ENCODE results near the gene EXO1.
"Not testable (repeated sequence)": the region's sequence is repeated elsewhere in the genome, so short reads cannot be mapped to it uniquely, and the experiment has no call there.

The EXO1 gene

DNA sequence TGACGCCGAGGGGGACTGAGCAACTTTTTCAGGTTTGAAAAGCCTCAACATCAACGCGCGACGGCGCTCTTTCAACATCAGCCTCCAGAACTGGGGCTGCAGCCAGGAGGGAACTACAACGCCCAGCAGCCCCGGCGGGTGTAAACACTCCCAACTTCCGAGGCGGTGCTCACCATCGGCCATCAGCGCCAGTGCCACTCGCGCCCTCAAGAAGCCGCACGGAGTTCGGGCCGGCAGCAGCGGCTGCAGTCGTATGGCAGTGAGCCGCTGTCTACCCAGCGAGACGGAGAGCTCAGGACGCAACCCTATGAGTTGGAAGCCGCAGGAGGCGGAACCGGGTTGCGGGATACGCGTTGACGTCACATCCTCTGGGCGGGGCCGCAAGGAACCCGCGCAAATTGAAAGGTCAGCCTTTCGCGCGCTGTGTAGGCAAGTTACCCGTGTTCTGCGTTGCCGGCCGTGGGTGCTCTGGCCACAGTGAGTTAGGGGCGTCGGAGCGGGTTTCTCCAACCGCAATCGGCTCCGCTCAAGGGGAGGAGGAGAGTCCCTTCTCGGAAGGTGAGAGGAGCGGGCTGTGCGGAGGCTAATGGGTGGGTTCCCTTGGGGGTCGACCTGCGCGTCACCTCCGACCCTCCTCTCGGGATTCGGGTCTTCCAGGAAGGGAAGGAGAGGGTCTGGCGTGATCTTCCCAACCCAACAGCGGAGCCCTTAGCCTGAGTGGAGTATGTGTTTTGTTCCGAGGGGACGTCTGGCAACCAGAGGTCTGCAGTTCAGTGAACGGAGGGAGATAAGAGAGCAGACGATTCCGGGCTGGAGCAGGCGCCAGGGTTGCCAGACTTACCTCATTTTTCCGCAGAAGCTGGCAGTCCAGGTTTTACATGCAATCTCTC, at the start of gene EXO1:
TSS of gene EXO1 (plus strand) at position 409 of the 890 bp plus-strand sequence. CDS start 2,222 bp downstream, outside the sequence.
- DNase-seq: peak; percentile 79 to 84 (median 81)

GRCh38 chr1:241799416-241799815, 48.6 kb upstream of the EXO1 start:
- DNase-seq: no peak

GRCh38 chr1:241800640-241801039, 47.4 kb upstream of the EXO1 start:
- no peak for DNase-seq

DNA sequence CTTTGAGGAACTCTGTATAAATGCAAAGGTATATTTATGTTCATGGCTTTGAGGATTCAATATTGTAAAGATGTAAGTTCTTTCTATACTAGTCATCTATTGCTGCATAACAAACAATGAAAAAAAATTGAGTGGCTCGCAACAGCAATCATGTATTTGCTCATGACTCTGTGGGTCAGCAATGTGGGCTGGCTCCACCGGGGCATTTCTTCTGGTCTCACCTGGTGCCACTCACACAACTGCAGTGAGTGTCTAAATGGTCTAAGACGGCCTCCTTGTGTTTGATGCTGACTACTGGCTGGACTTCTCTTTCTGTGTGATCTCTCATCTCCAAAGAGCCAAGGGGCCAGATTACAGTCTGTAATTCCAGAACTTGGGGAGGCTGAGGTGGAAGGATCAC, 45.1 kb upstream of the EXO1 start:
- DNase-seq: no peak

- DNase-seq: not testable (repeated sequence)
These were observed 43.3 kb upstream of the EXO1 start for GRCh38 chr1:241804706-241805105.

DNA sequence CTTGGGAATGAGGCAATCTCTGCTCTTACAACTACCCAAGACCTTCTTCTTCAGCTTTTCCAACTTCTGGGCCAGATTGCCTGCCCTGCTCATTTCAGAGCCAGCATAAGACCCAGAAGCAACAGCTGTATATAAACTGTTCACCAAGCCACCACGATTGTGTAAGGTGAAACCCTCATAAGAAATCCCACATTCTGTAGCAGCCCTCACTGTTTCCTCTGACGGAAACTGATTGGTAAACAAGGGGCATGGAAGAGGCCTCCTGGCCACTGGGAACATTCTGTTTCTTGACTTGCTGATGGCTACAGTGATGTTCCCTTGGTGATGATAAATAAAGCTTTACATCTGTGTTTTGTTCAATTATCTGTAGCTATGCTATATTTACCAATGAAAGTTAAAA, 39.7 kb upstream of the EXO1 start:
- DNase-seq: no peak

- no peak for DNase-seq
These were observed 37.1 kb upstream of the EXO1 start for GRCh38 chr1:241810769-241811405.

DNA sequence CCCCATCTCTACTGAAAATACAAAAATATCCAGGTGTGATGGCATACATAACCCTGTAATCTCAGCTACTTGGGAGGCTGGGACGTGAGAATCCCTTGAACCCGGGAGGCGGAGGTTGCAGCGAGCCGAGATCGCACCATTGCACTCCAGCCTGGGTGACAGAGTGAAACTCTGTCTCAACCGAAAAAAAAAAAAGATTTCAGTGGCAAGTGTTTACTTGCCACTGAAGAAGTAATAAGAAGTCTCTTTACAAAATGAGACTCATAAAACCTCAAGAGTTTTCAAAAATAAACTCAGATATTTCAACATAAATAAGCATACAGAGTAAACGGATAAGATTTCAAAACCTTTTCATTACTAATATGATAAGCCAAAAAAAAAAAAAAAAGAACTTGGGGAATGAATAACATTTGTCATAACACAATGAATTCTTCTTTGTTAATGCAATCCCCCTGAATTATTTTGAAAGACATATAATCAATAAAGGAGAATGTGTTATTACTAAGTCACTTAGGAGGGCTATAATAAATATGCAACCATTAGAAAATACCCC, 34.2 kb upstream of the EXO1 start:
- DNase-seq: no peak

DNA sequence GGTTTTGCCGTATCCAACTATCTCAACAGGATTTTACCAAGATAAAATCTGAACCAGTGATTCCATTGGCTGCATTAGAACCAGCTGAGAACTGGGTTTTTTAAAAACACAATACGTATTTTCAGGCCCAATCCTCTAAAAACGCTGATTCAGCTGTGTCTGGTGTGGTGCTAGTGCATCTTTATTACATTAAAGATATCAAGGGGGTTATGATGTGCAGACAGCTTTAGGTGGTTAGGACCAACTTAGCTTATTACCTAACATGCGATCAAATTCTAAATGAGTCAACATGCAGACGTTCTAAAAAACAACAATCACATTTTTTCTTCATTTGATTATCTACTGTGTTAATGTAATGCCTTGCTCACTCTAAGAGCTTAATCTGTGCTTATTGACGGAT, 32.0 kb upstream of the EXO1 start:
- DNase-seq: no peak

GRCh38 chr1:241817331-241817792, 30.6 kb upstream of the EXO1 start:
- no peak for DNase-seq

- no peak for DNase-seq
These were observed 29.9 kb upstream of the EXO1 start for GRCh38 chr1:241817956-241818612.

DNA sequence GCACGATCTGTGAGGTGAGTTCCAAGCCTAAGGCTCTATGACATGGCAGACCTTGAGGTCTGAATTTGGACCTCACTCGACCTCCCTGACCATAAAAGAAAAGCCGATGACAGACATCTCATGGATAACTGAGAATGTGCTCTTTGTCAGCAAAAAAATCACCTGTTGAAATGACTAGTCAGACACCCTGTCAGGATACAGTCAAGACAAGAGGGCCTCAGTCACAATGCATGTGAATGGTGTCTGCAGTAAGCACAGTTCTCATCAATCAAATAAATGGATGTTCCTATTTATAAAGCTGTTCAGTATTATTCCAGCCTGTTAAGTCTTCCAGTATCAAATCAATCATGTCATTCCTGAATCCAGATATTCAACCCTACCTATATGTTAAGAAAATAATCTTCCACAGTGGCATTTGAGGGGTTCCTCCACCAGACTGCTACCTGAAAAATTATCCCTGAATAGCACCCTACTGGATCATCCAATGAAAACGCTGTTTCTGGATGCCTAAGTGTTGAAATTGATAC, 28.6 kb upstream of the EXO1 start:
- DNase-seq: no peak

- no peak for DNase-seq
These were observed 26.6 kb upstream of the EXO1 start for GRCh38 chr1:241821363-241821762.

DNA sequence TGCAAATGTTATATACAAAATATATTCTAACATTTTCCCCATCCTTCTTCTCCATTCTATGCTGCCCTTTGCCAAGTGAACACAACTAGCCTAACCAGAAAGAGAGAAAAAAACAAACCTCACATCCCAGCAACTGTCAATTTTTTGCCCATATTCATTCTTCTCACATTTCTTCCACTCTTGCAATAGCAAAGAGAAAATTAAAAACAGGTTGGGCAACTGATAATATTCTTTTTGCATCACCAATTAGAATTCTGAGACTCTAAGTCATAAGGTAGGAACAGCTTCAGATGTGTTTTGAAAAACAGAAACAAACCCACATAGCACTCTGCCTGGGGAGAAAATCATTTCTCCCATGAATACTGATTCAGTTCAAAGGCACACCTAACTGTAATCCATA, 25.2 kb upstream of the EXO1 start:
- no peak for DNase-seq

DNA sequence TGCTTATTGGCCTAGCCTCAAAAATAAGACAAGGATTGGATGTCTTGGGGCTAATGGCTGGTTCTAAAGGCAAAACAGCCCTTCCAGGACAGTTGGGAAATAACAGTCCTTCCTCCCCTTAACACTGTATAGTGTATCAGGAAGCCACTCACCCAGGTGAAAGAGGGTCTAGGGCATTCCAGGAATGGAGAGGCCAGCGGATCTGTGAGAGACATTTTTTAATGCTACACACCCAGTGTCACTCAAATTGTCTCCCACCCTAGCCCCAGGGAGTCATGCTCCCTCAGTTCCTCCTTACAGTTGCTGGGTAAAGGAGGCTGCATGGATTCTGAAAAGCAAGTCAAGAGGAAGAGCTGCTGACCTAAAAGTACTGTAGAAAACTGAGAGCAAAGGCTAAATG, 24.1 kb upstream of the EXO1 start:
- DNase-seq: no peak

DNA sequence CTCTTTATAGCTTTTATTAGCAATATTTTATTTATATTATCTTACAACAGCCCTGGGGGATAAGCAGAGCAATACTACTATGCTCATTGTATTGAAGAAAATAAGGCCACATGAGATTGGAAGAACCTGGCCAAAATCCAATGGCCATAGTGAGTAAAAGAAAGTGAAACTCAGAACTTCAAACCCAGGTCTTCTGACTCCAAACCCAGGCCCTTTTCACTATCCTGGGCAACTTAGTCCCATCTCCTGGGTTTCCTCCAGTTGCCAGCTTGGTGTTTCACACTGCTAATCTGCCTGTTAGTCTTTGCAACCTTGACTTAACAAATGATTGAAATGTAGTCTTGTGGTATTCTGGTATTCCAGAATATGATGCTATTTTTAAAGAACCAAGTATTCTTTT, 22.4 kb upstream of the EXO1 start:
- DNase-seq: no peak

- DNase-seq: not testable (repeated sequence)
These were observed 21.4 kb upstream of the EXO1 start for GRCh38 chr1:241826613-241827012.

- no peak for DNase-seq
These were observed 20.7 kb upstream of the EXO1 start for GRCh38 chr1:241827264-241827663.

GRCh38 chr1:241828463-241829021, 19.5 kb upstream of the EXO1 start:
- no peak for DNase-seq

DNA sequence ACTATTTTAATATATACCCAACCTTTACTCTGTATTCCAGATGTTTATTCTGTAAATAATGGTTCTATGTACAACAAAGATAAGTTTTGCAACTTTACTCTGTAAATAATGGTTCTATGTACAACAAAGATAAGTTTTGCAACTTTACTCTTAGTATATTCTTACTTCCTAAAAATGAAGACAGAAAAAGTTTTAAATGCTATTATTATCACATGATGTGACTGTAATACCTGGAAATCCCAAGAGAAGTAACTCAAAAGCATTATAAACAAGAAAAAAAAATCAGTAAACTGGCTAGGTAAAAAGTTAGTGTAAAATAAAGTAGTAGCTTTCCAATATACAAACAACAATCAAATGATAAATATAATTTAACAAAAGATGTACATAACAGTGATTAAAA, 18.5 kb upstream of the EXO1 start:
- no peak for DNase-seq

DNA sequence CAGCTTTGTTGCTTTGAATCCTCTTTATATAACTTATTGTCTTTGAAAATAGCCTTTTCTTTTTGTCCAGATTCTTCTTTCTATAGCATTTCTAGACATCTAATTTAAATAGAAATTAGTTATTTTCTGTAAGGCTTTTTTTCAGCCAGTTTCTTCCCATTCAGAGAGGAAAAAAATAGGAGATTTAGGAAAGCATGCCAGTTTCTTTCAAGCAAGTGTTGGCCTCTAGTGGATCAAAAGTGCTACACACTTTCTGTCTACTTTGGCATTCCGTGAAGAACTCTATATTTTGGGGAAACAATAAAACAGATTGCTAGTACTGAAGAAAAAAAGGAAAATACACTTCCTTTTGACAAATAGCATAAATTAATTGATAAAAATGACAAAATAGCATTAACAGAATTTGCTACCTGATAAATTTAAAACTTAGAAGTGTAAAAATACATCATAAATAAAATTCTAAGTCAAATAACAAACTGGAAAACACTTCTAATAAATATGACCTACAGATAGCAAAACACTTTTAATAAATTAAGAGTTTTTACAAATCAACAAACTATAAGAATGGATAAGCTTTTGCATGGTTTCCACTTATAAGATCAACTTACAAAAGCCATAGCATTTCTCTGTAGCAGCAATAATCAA, 13.1 kb upstream of the EXO1 start:
- no peak for DNase-seq

GRCh38 chr1:241836941-241837340, 11.1 kb upstream of the EXO1 start:
- no peak for DNase-seq

Data from activated CD4-positive, CD25-positive, alpha-beta regulatory T cell (primary cell).